H9 (cell line): ENCODE measurements around the gene CLECL1. TPM values are rescaled to one million over a fixed set of nuclear protein-coding genes. Genes with fewer than 3 reads are reported as not detected.

ENCODE experiments used
- DNase-seq: peaks from one replicate; pipeline ENCODE4 v3.0.0-alpha.2; 2017
- H2AFZ ChIP-seq: one replicate; pipeline ENCODE4 v1.6.1; 2013; ENCODE audit warnings: mild to moderate bottlenecking, low read length, control low read depth, moderate library complexity
- H2AK5ac ChIP-seq: 2 replicates; pipeline ENCODE4 v1.6.1; 2013; ENCODE audit warnings: low read length, control low read depth, mixed read lengths; ENCODE audit not compliant: insufficient read length
- H2BK120ac ChIP-seq: one replicate; pipeline ENCODE4 v1.6.1; 2013; ENCODE audit warnings: low read depth, mild to moderate bottlenecking, low read length, control low read depth, inconsistent platforms; ENCODE audit not compliant: poor library complexity, severe bottlenecking
- H2BK12ac ChIP-seq: 2 replicates; pipeline ENCODE4 v1.6.1; 2013; ENCODE audit warnings: low read length, control low read depth, mixed read lengths, low read depth; ENCODE audit not compliant: insufficient read length
- H2BK15ac ChIP-seq: 2 replicates; pipeline ENCODE4 v1.6.1; 2013; ENCODE audit warnings: low read depth, low read length, control low read depth
- H2BK20ac ChIP-seq: one replicate; pipeline ENCODE4 v1.6.1; 2013; ENCODE audit warnings: low read depth, mild to moderate bottlenecking, low read length, control low read depth, inconsistent platforms; ENCODE audit not compliant: poor library complexity, severe bottlenecking
- H2BK5ac ChIP-seq: 2 replicates; pipeline ENCODE4 v1.6.1; 2013; ENCODE audit warnings: low read length, control low read depth, mixed read lengths; ENCODE audit not compliant: insufficient read length
- H3K14ac ChIP-seq: 2 replicates; pipeline ENCODE4 v1.6.1; 2013; ENCODE audit warnings: low read length, control low read depth; ENCODE audit not compliant: insufficient read depth
- H3K18ac ChIP-seq: 2 replicates; pipeline ENCODE4 v1.6.1; 2013; ENCODE audit warnings: low read depth, mild to moderate bottlenecking, mixed read lengths, low read length, control low read depth; ENCODE audit not compliant: insufficient read length
- H3K23ac ChIP-seq: 2 replicates; pipeline ENCODE4 v1.6.1; 2013; ENCODE audit warnings: low read length, control low read depth, mixed read lengths, low read depth; ENCODE audit not compliant: insufficient read length
- H3K23me2 ChIP-seq: 2 replicates; pipeline ENCODE4 v1.6.1; 2013; ENCODE audit warnings: low read depth, mild to moderate bottlenecking, mixed read lengths, low read length, control low read depth; ENCODE audit not compliant: insufficient read length, poor library complexity, severe bottlenecking
- H3K27ac ChIP-seq: 2 replicates; pipeline ENCODE4 v1.5.1; 2013; ENCODE audit warnings: low read length, control low read depth, mixed read lengths, low read depth; ENCODE audit not compliant: insufficient read length
- H3K27me3 ChIP-seq: 2 replicates; pipeline ENCODE4 v1.6.1; 2013; ENCODE audit warnings: low read length, control low read depth, inconsistent platforms; ENCODE audit not compliant: insufficient read depth
- H3K4ac ChIP-seq: 2 replicates; pipeline ENCODE4 v1.6.1; 2013; ENCODE audit warnings: low read depth, mild to moderate bottlenecking, control low read depth, inconsistent platforms, low read length, moderate library complexity
- H3K4me1 ChIP-seq: 2 replicates; pipeline ENCODE4 v1.6.1; 2013; ENCODE audit warnings: low read length, control low read depth, inconsistent platforms; ENCODE audit not compliant: insufficient read depth
- H3K4me2 ChIP-seq: 2 replicates; pipeline ENCODE4 v1.6.1; 2013; ENCODE audit warnings: low read length, control low read depth, mixed read lengths; ENCODE audit not compliant: insufficient read length, insufficient read depth
- H3K56ac ChIP-seq: 2 replicates; pipeline ENCODE4 v1.6.1; 2013; ENCODE audit warnings: low read depth, mild to moderate bottlenecking, mixed read lengths, low read length, control low read depth; ENCODE audit not compliant: insufficient read length
- H3K79me1 ChIP-seq: 2 replicates; pipeline ENCODE4 v1.6.1; 2013; ENCODE audit warnings: low read depth, mild to moderate bottlenecking, moderate library complexity, low read length, control low read depth, inconsistent platforms; ENCODE audit not compliant: insufficient read depth, poor library complexity, severe bottlenecking
- H3K79me2 ChIP-seq: 2 replicates; pipeline ENCODE4 v1.6.1; 2013; ENCODE audit warnings: low read length, control low read depth, inconsistent platforms; ENCODE audit not compliant: insufficient read depth
- H3K9ac ChIP-seq: 2 replicates; pipeline ENCODE4 v1.6.1; 2013; ENCODE audit warnings: low read length, control low read depth, mixed read lengths; ENCODE audit not compliant: insufficient read length; ENCODE audit errors: extremely low read depth
- H3K9me3 ChIP-seq: one replicate; pipeline ENCODE4 v1.6.1; 2013; ENCODE audit warnings: low read depth, low read length, inconsistent platforms; ENCODE audit not compliant: control insufficient read depth
- H3T11ph ChIP-seq: one replicate; pipeline ENCODE4 v1.6.1; 2013; ENCODE audit warnings: mild to moderate bottlenecking, low read length, control low read depth, inconsistent platforms
- H4K20me1 ChIP-seq: one replicate; pipeline ENCODE4 v1.6.1; 2013; ENCODE audit not compliant: control insufficient read depth, insufficient read length, insufficient read depth
- H4K5ac ChIP-seq: 2 replicates; pipeline ENCODE4 v1.6.1; 2013; ENCODE audit warnings: low read depth, mild to moderate bottlenecking, mixed read lengths, low read length, control low read depth; ENCODE audit not compliant: insufficient read length
- H4K8ac ChIP-seq: replicated peaks from 2 replicates; pipeline ENCODE4 v1.6.1; 2013; ENCODE audit warnings: low read length, control low read depth, mixed read lengths, low read depth; ENCODE audit not compliant: insufficient read length
- H4K91ac ChIP-seq: 2 replicates; pipeline ENCODE4 v1.6.1; 2013; ENCODE audit warnings: low read depth, mild to moderate bottlenecking, moderate library complexity, mixed read lengths, low read length, control low read depth; ENCODE audit not compliant: insufficient read length
- H3K27ac Mint-ChIP-seq, 3 experiments: 2 replicates in 2 of 3; 3 replicates in 1 of 3; pipeline ENCODE4 v1.8.0; 2020 to 2021; ENCODE audit warnings: mixed read lengths in 3 of 3, mild to moderate bottlenecking in 1 of 3, moderate library complexity in 1 of 3
- H3K27me3 Mint-ChIP-seq: 2 replicates; pipeline ENCODE4 v1.8.0; 2021; ENCODE audit warnings: low read depth, mild to moderate bottlenecking, moderate library complexity, mixed read lengths
- H3K36me3 Mint-ChIP-seq, 3 experiments: 2 replicates in 2 of 3; 3 replicates in 1 of 3; pipeline ENCODE4 v1.8.0; 2020 to 2021; ENCODE audit warnings: low read depth in 3 of 3, mixed read lengths in 3 of 3; ENCODE audit not compliant: insufficient read depth in 1 of 3
- H3K4me1 Mint-ChIP-seq, 2 experiments: 2 replicates each; pipeline ENCODE4 v1.8.0; 2020; ENCODE audit warnings: mixed read lengths in 2 of 2
- H3K4me3 Mint-ChIP-seq, 2 experiments: 2 replicates in 1 of 2; 3 replicates in 1 of 2; pipeline ENCODE4 v1.8.0; 2020 to 2021; ENCODE audit warnings: mild to moderate bottlenecking in 2 of 2, mixed read lengths in 2 of 2, moderate library complexity in 1 of 2
- H3K9me3 Mint-ChIP-seq, 2 experiments: 2 replicates in 1 of 2; 3 replicates in 1 of 2; pipeline ENCODE4 v1.8.0; 2020; ENCODE audit warnings: mild to moderate bottlenecking in 2 of 2, mixed read lengths in 2 of 2, moderate library complexity in 1 of 2
- WGBS: extraction: QIAGEN DNeasy Blood & Tissue Kit; methylation state at CpG from one replicate; pipeline ENCODE4 v1.1.7; 2013; ENCODE audit warnings: missing lambda C conversion rate, low lambda C conversion rate, mixed read lengths; ENCODE audit not compliant: insufficient read length; ENCODE audit errors: extremely low coverage; 5-methylcytosine and 5-hydroxymethylcytosine counted together
- total RNA-seq: library from RNA; stranded (reverse); gene quantifications from 2 replicates; pipeline ENCODE4 v1.2.1, GENCODE V29; 2021
- TF ChIP-seq, protein P1 (sequence below): fragments of 200-600 bp; sonication (generic); conservative IDR thresholded peaks from 3 replicates; pipeline ENCODE4 v1.8.0; 2021; ENCODE audit warnings: antibody characterized with exemption, mild to moderate bottlenecking

CLECL1 gene
- total RNA-seq, 1 experiment from 2014 or later = not detected

GRCh38 chr12:9718968-9719367, 13.9 kb downstream of the CLECL1 start:
- H3K27me3 Mint-ChIP-seq = no peaks in the 10 kb centered on the region
- no CpG with 5 or more reads among the region's 7 CpGs for WGBS
- H3K4me2 ChIP-seq = no peak overlapping the region

More at GRCh38 chr12:9718968-9719367, 13.9 kb downstream of the CLECL1 start:
- H4K8ac ChIP-seq = no peak overlapping the region
- H3K14ac ChIP-seq = no peak overlapping the region
- no peak overlapping the region for H2BK20ac ChIP-seq
- no peaks in the 10 kb centered on the region for H3K27me3 ChIP-seq
- H2AFZ ChIP-seq = no peak overlapping the region
- H3K18ac ChIP-seq = no peak overlapping the region
- H2BK15ac ChIP-seq = no peak overlapping the region
- H3K27ac ChIP-seq = no peak overlapping the region
- H3K4ac ChIP-seq = no peak overlapping the region
- DNase-seq = no peak
- no peaks in the 10 kb centered on the region for H3K4me1 ChIP-seq
- no peak overlapping the region for H3K56ac ChIP-seq
- no peak overlapping the region for H3K23ac ChIP-seq
- Mint-ChIP-seq H3K4me1 (no peaks in the 10 kb centered on the region), H3K36me3 (no peaks in the 10 kb centered on the region), H3K9me3 (no peaks in the 10 kb centered on the region), H3K4me3 (no peak overlapping the region), H3K27ac (no peak overlapping the region)
- H3K79me2 ChIP-seq = no peaks in the 10 kb centered on the region
- no peak overlapping the region for H2BK120ac ChIP-seq
- H3K79me1 ChIP-seq = no peaks in the 10 kb centered on the region
- no peak overlapping the region for H2BK12ac ChIP-seq
- H4K91ac ChIP-seq = no peak overlapping the region
- TF ChIP-seq, protein P1, sequence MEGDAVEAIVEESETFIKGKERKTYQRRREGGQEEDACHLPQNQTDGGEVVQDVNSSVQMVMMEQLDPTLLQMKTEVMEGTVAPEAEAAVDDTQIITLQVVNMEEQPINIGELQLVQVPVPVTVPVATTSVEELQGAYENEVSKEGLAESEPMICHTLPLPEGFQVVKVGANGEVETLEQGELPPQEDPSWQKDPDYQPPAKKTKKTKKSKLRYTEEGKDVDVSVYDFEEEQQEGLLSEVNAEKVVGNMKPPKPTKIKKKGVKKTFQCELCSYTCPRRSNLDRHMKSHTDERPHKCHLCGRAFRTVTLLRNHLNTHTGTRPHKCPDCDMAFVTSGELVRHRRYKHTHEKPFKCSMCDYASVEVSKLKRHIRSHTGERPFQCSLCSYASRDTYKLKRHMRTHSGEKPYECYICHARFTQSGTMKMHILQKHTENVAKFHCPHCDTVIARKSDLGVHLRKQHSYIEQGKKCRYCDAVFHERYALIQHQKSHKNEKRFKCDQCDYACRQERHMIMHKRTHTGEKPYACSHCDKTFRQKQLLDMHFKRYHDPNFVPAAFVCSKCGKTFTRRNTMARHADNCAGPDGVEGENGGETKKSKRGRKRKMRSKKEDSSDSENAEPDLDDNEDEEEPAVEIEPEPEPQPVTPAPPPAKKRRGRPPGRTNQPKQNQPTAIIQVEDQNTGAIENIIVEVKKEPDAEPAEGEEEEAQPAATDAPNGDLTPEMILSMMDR = no peak
- no peak overlapping the region for H2BK5ac ChIP-seq
- H3K9me3 ChIP-seq = no peaks in the 10 kb centered on the region
- no peaks in the 10 kb centered on the region for H3K23me2 ChIP-seq
- no peak overlapping the region for H3T11ph ChIP-seq
- no peaks in the 10 kb centered on the region for H4K20me1 ChIP-seq
- no peak overlapping the region for H3K9ac ChIP-seq
- no peak overlapping the region for H2AK5ac ChIP-seq
- H4K5ac ChIP-seq = no peak overlapping the region
